HepG2 (cell line): Measurements from ENCODE around the gene ADCY9. TPM values are rescaled to one million over a fixed set of nuclear protein-coding genes. Genes with fewer than 3 reads are reported as not detected.
A peak's percentile ranks its signal among the peaks of the same experiment; 100 is the strongest.

ENCODE experiments used
- CAMTA2 ChIP-seq: sonication (generic); formaldehyde crosslinking; IDR thresholded peaks from 2 replicates; pipeline ENCODE4 v1.4.0; 2020; ENCODE audit warnings: mild to moderate bottlenecking, missing genetic modification reagents, borderline replicate concordance
- CSRNP1 ChIP-seq: sonication (generic); formaldehyde crosslinking; IDR thresholded peaks from 2 replicates; pipeline ENCODE4 v1.8.1; 2023; ENCODE audit warnings: mild to moderate bottlenecking, missing genetic modification reagents
- GATAD2A ChIP-seq: IDR thresholded peaks from 2 replicates; pipeline ENCODE4 v1.6.1; 2016
- GLI4 ChIP-seq: sonication (generic); formaldehyde crosslinking; IDR thresholded peaks from 2 replicates; pipeline ENCODE4 v1.5.1; 2020; ENCODE audit warnings: missing genetic modification reagents, mild to moderate bottlenecking, moderate library complexity, borderline replicate concordance
- GMEB2 ChIP-seq: IDR thresholded peaks from 2 replicates; pipeline ENCODE4 v1.6.1; 2016; ENCODE audit warnings: missing biosample characterization, missing genetic modification reagents, low read depth
- GRHL1 ChIP-seq: sonication (generic); formaldehyde crosslinking; conservative IDR thresholded peaks from 2 replicates; pipeline ENCODE4 v1.8.0; 2022; ENCODE audit warnings: missing genetic modification reagents
- HOMEZ ChIP-seq: IDR thresholded peaks from 2 replicates; pipeline ENCODE4 v1.6.1; 2016; ENCODE audit warnings: low read depth
- MTA3 ChIP-seq: sonication (generic); formaldehyde crosslinking; IDR thresholded peaks from 2 replicates; pipeline ENCODE4 v1.4.0; 2020; ENCODE audit warnings: missing genetic modification reagents
- MYNN ChIP-seq: sonication (generic); formaldehyde crosslinking; IDR thresholded peaks from 2 replicates; pipeline ENCODE4 v1.4.0; 2020; ENCODE audit warnings: mild to moderate bottlenecking, low read depth, missing genetic modification reagents
- NAIF1 ChIP-seq: sonication (generic); formaldehyde crosslinking; IDR thresholded peaks from 2 replicates; pipeline ENCODE4 v1.5.0; 2020; ENCODE audit warnings: mild to moderate bottlenecking, missing genetic modification reagents, borderline replicate concordance
- TARDBP ChIP-seq: sonication (generic); formaldehyde crosslinking; IDR thresholded peaks from 2 replicates; pipeline ENCODE4 v1.8.0; 2022; ENCODE audit warnings: mild to moderate bottlenecking, missing genetic modification reagents
- TRIM24 ChIP-seq: sonication (generic); formaldehyde crosslinking; IDR thresholded peaks from 2 replicates; pipeline ENCODE4 v1.8.0; 2022; ENCODE audit warnings: mild to moderate bottlenecking, missing genetic modification reagents
- ZBTB33 ChIP-seq: sonication (generic); formaldehyde crosslinking; IDR thresholded peaks from 2 replicates; pipeline ENCODE4 v1.4.0; 2020; ENCODE audit warnings: missing genetic modification reagents
- ZBTB8A ChIP-seq: sonication (generic); formaldehyde crosslinking; IDR thresholded peaks from 2 replicates; pipeline ENCODE4 v1.4.0; 2020; ENCODE audit warnings: mild to moderate bottlenecking, low read depth, missing genetic modification reagents, borderline replicate concordance
- ZMYM3 ChIP-seq: sonication (generic); formaldehyde crosslinking; IDR thresholded peaks from 2 replicates; pipeline ENCODE4 v1.5.1; 2020; ENCODE audit warnings: mild to moderate bottlenecking, missing genetic modification reagents
- ZNF296 ChIP-seq: sonication (generic); formaldehyde crosslinking; conservative IDR thresholded peaks from 2 replicates; pipeline ENCODE4 v1.5.0; 2020; ENCODE audit warnings: mild to moderate bottlenecking, missing genetic modification reagents
- ZNF317 ChIP-seq: sonication (generic); formaldehyde crosslinking; IDR thresholded peaks from 2 replicates; pipeline ENCODE4 v1.5.0; 2020; ENCODE audit warnings: mild to moderate bottlenecking, missing genetic modification reagents
- ZNF552 ChIP-seq: sonication (generic); formaldehyde crosslinking; IDR thresholded peaks from 2 replicates; pipeline ENCODE4 v1.9.0; 2022; ENCODE audit warnings: missing genetic modification reagents, mild to moderate bottlenecking, borderline replicate concordance
- ZNF572 ChIP-seq: sonication (generic); formaldehyde crosslinking; IDR thresholded peaks from 2 replicates; pipeline ENCODE4 v1.5.1; 2020; ENCODE audit warnings: mild to moderate bottlenecking, missing genetic modification reagents
- ZNF75D ChIP-seq: sonication (generic); formaldehyde crosslinking; IDR thresholded peaks from 2 replicates; pipeline ENCODE4 v1.8.1; 2023; ENCODE audit warnings: missing genetic modification reagents, mild to moderate bottlenecking, borderline replicate concordance
- ZNF773 ChIP-seq: sonication (generic); formaldehyde crosslinking; IDR thresholded peaks from 2 replicates; pipeline ENCODE4 v1.4.0; 2020; ENCODE audit warnings: missing genetic modification reagents, borderline replicate concordance
- ZNF878 ChIP-seq: sonication (generic); formaldehyde crosslinking; IDR thresholded peaks from 2 replicates; pipeline ENCODE4 v1.8.1; 2023; ENCODE audit warnings: mild to moderate bottlenecking, missing genetic modification reagents, moderate library complexity
- polyA plus RNA-seq, 8 experiments: library from polyadenylated mRNA; depleted of rRNA in 3 of 8; stranded (reverse) in 7 of 8; unstranded in 1 of 8; fragments of >200 nt; fragmentation: Illumina TruSeq in 4 of 8; extraction: Trizol in 4 of 8; gene quantifications; 2 replicates each; pipeline versions ENCODE4 v1.2.1 to v1.2.3, GENCODE V29; 2011 to 2016; ENCODE audit warnings: low read depth in 4 of 8, missing spikeins in 1 of 8, mixed read lengths in 1 of 8; ENCODE audit not compliant: insufficient read depth in 1 of 8
- total RNA-seq, 5 experiments: library from RNA; depleted of rRNA; stranded (reverse); fragments of >200 nt; fragmentation: Illumina TruSeq; extraction: Trizol; gene quantifications; 2 replicates each; pipeline ENCODE4 v1.2.3, GENCODE V29; 2016; ENCODE audit warnings: low read depth in 1 of 5

The ADCY9 gene
- total and polyA plus RNA-seq, 2 of the 13 experiments (the other 11 are each of a cell fraction or from before 2014, with no cell fraction given) = 11.2 to 13.9 TPM

GRCh38 chr16:4021070-4021779 is 95.0 kb downstream of the ADCY9 start (continued):
- TF ChIP-seq ZBTB33 (CRISPR knock-in tag) (no peak), ZNF296 (no peak), CSRNP1 (CRISPR knock-in tag) (peak; percentile 41; the same call in 1 of the 2 replicates), ZNF572 (CRISPR knock-in tag) (no peak), GLI4 (CRISPR knock-in tag) (no peak), ZNF317 (CRISPR knock-in tag) (no peak), GATAD2A (CRISPR knock-in tag) (peak; percentile 53; the same call in 1 of the 2 replicates), ZNF878 (CRISPR knock-in tag) (no peak), MYNN (CRISPR knock-in tag) (no peak), ZNF75D (CRISPR knock-in tag) (no peak), GMEB2 (CRISPR knock-in tag) (no peak), ZMYM3 (CRISPR knock-in tag) (no peak), TRIM24 (CRISPR knock-in tag) (no peak), ZBTB8A (CRISPR knock-in tag) (no peak), NAIF1 (CRISPR knock-in tag) (no peak), MTA3 (CRISPR knock-in tag) (no peak), GRHL1 (CRISPR knock-in tag) (no peak), HOMEZ (CRISPR knock-in tag) (no peak), CAMTA2 (no peak), ZNF773 (CRISPR knock-in tag) (no peak), ZNF552 (CRISPR knock-in tag) (0 out of 2 replicates have a peak, but pooled peaks have one; percentile 52), TARDBP (CRISPR knock-in tag) (0 out of 2 replicates have a peak, but pooled peaks have one; percentile 25)
